T-helper 17 cell (primary cell): ENCODE data around the gene MAP3K5. TPM values are rescaled to one million over a fixed set of nuclear protein-coding genes. Genes with fewer than 3 reads are reported as not detected.

Experiments
- ATAC-seq: fragments of 150-1000 bp; cut with Tn5 transposase; 2 replicates; pipeline ENCODE4 v1.10.0; 2021; ENCODE audit warnings: mild to moderate bottlenecking, moderate library complexity
- DNase-seq, 3 donors: peaks; one replicate each; pipeline versions ENCODE4 v3.0.0 to v3.0.0-alpha.2; 2020 to 2021
- H3K9me3 ChIP-seq: one replicate; pipeline ENCODE4 v1.7.0; 2013; ENCODE audit warnings: low read length, mild to moderate bottlenecking; ENCODE audit not compliant: control insufficient read depth, poor library complexity, severe bottlenecking
- H3K27ac Mint-ChIP-seq: one replicate; pipeline ENCODE4 v1.8.0; 2022; ENCODE audit warnings: mild to moderate bottlenecking, moderate library complexity, mixed read lengths
- H3K27me3 Mint-ChIP-seq: one replicate; pipeline ENCODE4 v1.8.0; 2022; ENCODE audit warnings: mixed read lengths
- H3K36me3 Mint-ChIP-seq: one replicate; pipeline ENCODE4 v1.8.0; 2022; ENCODE audit warnings: low read depth, mixed read lengths
- H3K4me1 Mint-ChIP-seq: one replicate; pipeline ENCODE4 v1.8.0; 2022; ENCODE audit warnings: mild to moderate bottlenecking, mixed read lengths
- H3K4me3 Mint-ChIP-seq: one replicate; pipeline ENCODE4 v1.8.0; 2022; ENCODE audit warnings: mild to moderate bottlenecking, moderate library complexity, mixed read lengths
- total RNA-seq, 4 donors: library from RNA in 2 of 4; stranded (reverse) in 2 of 4; gene quantifications; one replicate each; pipeline ENCODE4 v1.2.3 and lab custom pipeline; 2022 to 2026

The MAP3K5 gene
- total RNA-seq, 2 donors from 2014 or later = 35.6 to 40.3 TPM

DNA sequence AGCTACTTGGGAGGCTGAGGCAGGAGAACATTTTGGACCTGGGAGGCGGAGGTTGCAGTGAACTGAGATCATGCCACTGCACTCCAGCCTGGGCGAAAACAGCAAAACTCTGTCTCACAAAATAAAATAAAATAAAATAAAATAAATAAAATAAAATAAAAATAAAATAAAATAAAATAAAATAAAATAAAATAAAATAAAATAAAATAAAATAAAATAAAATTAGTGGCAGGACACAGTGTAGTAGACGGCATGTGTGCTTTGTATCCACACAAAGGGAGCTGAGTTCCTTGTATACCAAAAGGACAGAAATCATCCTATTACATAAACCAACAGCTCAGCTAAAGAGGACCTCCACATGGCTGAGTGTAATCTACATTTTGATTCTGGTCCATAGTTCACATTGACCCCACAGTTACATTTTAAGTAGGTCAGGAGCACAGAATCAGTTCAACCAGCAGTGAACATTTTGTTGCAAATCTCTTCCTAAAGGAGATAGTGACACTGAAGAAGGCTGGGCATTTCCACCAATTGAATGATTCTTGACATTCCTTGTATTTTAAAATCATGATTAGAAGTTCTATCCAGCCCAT, 150.3 kb downstream of the MAP3K5 start:
- Mint-ChIP-seq H3K4me1 (peaks cover 5% of the 10 kb centered on the region), H3K27ac (no peak overlapping the region), H3K27me3 (no peaks in the 10 kb centered on the region), H3K4me3 (no peak overlapping the region), H3K36me3 (peaks cover 7% of the 10 kb centered on the region)
- no peak for ATAC-seq
- no peaks in the 10 kb centered on the region for H3K9me3 ChIP-seq
- DNase-seq = no peak

DNA sequence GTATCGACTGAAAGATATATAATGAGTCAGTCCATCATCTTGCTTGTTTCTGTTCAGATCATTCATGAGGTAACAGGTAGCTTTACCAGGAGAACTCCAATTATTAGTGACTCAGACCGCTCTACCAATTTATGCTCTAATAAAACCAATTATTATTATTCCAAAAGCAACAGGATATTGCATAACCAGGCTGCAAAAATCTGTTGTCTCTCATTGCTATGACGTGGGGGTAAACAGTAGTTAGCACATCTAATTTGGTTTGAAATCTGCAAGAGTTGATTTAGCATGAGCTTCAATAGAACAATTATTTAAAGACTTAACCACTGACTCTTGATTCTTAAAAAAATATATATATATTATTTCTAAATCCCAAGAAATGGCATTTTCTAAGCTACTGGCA, 151.1 kb downstream of the MAP3K5 start:
- DNase-seq (no peak), ATAC-seq (no peak)
- Mint-ChIP-seq H3K27me3 (no peaks in the 10 kb centered on the region), H3K4me1 (peaks cover 5% of the 10 kb centered on the region), H3K36me3 (peaks cover 7% of the 10 kb centered on the region), H3K4me3 (no peak overlapping the region), H3K27ac (no peak overlapping the region)
- no peaks in the 10 kb centered on the region for H3K9me3 ChIP-seq

DNA sequence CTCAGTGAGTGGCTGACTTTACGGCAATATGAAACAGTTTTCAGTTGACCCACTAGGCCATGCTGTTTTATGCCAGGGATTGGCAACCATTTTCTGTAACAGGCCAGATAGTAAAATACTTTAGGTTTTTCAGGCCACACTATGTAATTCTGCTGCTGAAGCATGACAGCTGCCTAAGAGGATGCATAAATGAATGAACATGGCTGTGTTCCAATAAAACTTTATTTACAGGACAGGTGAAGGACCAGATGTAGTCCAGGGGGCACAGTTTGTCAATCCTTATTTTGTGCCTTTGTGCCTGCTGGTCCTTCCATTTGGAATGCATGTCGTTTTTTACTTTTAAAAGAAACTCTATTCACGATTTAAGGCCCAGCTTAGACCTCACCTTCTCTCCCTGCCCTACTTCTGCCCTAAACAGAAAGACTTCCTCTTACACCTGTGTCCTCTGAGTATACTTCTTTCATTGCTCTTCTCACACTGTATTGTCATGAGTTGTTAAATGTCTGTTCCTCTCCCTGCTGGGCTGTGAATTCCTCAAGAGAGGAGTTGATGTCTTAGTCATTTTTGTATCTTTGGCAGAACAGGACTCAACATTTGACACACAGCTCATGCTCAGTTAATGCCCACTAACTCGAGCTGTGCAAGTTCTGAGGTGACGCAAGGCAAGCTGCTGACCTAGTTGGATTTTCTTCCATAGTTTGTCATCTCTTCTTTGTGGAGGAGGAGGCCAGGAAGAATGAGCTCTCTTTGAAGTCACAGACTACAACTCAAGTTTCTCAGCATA, 152.0 kb downstream of the MAP3K5 start:
- Mint-ChIP-seq H3K4me3 (no peak overlapping the region), H3K27ac (no peak overlapping the region), H3K4me1 (peaks cover 3% of the 10 kb centered on the region), H3K27me3 (no peaks in the 10 kb centered on the region), H3K36me3 (peaks cover 7% of the 10 kb centered on the region)
- DNase-seq (no peak), ATAC-seq (no peak)
- H3K9me3 ChIP-seq = no peaks in the 10 kb centered on the region

DNA sequence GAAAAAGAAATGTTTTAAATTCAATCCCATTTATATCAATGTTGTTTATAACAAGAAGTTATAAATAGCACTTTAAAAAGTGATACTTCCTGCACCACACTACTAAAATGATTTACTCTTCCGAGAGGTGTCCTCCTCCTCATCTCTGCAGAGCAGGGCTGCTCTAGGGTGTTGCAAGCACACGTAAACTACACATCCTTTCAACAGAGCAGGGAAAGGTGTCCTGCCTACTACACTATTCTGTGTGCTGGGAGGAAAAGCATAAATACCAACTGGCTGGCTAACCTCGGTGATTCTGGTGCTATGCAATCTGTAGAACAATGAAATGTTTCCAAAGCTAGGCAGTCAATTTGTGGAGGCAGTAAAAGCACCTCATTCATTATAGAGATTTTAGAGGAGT, 152.6 kb downstream of the MAP3K5 start:
- H3K4me1 Mint-ChIP-seq = peaks cover 2% of the 10 kb centered on the region
- ATAC-seq (no peak), DNase-seq (no peak)
- H3K27ac Mint-ChIP-seq = no peak overlapping the region
- no peaks in the 10 kb centered on the region for H3K9me3 ChIP-seq
- H3K36me3 Mint-ChIP-seq = peaks cover 7% of the 10 kb centered on the region
- no peak overlapping the region for H3K4me3 Mint-ChIP-seq
- H3K27me3 Mint-ChIP-seq = no peaks in the 10 kb centered on the region

DNA sequence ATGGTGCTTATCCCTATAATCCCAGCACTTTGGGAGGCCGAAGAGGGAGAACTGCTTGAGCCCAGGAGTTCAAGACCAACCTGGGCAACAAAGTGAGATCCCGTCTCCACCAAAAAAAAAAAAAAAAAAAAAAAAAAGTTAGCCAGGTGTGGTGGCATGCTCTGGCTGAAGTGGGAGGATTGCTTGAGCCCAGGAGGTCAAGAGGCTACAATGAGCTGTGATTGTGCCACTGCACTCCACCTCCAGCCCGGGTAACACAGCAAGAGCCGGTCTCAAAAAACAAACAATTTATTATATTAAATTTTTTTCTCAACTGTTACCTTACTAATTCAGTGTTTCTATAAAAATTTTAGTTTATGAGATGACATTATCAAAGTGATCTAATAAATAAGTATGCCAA, 156.7 kb downstream of the MAP3K5 start:
- DNase-seq (no peak), ATAC-seq (no peak)
- H3K27me3 Mint-ChIP-seq = no peaks in the 10 kb centered on the region
- peaks cover 13% of the 10 kb centered on the region for H3K36me3 Mint-ChIP-seq
- H3K27ac Mint-ChIP-seq = peak overlapping the region; percentile 16
- no peak overlapping the region for H3K4me3 Mint-ChIP-seq
- peaks cover 5% of the 10 kb centered on the region for H3K4me1 Mint-ChIP-seq
- no peaks in the 10 kb centered on the region for H3K9me3 ChIP-seq

DNA sequence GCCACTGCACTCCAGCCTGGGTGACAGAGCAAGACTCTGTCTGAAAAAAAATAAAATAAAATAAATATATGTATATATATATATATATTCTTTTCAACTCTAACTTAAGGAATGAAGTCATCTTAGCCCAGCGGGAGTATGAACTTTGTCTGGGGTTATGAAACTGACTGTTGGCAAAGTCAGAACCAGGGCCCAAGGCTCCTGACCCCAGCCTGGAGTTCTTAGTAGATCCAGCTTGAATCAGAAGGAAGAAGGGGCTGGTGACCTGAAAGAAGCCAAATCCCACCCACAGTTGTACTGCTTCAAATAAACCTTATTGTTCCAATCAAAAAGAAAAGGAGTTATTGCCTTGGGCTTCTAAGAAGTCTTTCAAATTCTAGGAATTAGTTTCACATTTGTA, 158.9 kb downstream of the MAP3K5 start:
- no peaks in the 10 kb centered on the region for H3K9me3 ChIP-seq
- Mint-ChIP-seq H3K27me3 (no peaks in the 10 kb centered on the region), H3K4me3 (no peak overlapping the region), H3K27ac (no peak overlapping the region), H3K4me1 (peaks cover 11% of the 10 kb centered on the region), H3K36me3 (peaks cover 14% of the 10 kb centered on the region)
- ATAC-seq (no peak), DNase-seq (no peak)

DNA sequence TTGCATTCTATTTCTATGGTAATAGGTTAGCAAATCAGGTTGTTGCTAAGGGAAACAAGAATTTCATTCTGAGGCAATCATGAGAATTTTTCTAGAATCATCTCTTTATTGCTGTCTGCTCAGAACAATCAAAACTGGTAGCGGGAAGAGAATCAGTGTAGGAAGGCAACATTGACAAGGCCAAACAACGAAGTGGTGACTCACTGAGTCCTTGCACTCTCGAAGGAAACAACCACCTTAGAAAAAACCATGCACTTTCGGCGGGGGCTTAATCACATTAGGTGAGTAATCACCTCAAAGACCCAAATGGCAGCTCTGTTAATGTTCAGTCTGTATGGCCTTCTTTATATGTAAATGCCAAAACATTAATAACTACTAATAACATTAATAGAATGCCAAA, 163.3 kb downstream of the MAP3K5 start:
- no peak for DNase-seq
- ATAC-seq = no peak
- H3K27me3 Mint-ChIP-seq = no peaks in the 10 kb centered on the region
- no peak overlapping the region for H3K27ac Mint-ChIP-seq
- peaks cover 11% of the 10 kb centered on the region for H3K36me3 Mint-ChIP-seq
- H3K4me1 Mint-ChIP-seq = peaks cover 10% of the 10 kb centered on the region
- H3K9me3 ChIP-seq = no peaks in the 10 kb centered on the region
- H3K4me3 Mint-ChIP-seq = no peak overlapping the region

DNA sequence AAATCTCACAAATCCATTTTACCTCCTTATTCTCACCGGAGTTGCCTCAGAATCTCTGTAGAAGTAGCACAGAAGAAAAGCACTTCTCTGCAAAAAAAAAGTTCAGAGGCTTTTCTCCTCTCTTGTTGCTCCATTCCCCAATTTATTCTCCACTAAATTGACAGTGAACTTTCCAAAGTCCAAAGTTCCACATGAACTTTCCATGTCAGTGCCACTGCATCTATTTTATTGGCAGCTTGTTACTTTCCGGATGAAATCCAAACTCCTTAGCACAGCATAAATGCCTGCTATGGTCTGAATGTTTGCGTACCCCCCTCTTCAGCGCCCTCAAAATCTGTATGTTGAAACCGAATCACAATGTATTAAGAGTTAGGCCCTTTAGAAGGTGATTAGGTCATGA, 165.1 kb downstream of the MAP3K5 start:
- peaks cover 11% of the 10 kb centered on the region for H3K36me3 Mint-ChIP-seq

DNA sequence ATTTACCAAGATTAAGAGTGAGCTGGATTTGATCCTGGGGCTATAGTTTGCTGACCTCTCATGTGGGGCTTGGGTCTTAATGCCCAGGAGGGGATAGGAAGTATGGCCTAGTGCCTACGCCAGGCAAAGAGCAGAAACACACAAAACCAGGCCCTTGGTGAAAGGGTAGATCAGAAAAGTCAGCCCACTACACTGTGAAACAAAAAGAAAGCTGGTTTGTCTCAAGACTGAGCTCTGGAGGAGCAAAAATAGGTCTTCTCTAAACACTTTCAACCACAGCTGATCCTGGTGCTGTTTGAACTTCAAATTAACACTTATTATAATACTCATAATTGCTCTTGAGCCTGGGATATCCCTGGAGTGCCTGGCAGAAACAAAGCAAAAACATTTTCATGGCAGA, 167.0 kb downstream of the MAP3K5 start:
- ATAC-seq = no peak
- DNase-seq = no peak
- Mint-ChIP-seq H3K4me1 (peaks cover 16% of the 10 kb centered on the region), H3K27ac (no peak overlapping the region), H3K27me3 (no peaks in the 10 kb centered on the region), H3K4me3 (no peak overlapping the region), H3K36me3 (peaks cover 11% of the 10 kb centered on the region)
- H3K9me3 ChIP-seq = no peaks in the 10 kb centered on the region

More for the DNA sequence above, 165.1 kb downstream of the MAP3K5 start:
- Mint-ChIP-seq H3K27me3 (no peaks in the 10 kb centered on the region), H3K27ac (peak overlapping the region; percentile 53), H3K4me1 (peaks cover 12% of the 10 kb centered on the region), H3K4me3 (no peak overlapping the region)
- no peak for ATAC-seq
- H3K9me3 ChIP-seq = no peaks in the 10 kb centered on the region
- DNase-seq = no peak

DNA sequence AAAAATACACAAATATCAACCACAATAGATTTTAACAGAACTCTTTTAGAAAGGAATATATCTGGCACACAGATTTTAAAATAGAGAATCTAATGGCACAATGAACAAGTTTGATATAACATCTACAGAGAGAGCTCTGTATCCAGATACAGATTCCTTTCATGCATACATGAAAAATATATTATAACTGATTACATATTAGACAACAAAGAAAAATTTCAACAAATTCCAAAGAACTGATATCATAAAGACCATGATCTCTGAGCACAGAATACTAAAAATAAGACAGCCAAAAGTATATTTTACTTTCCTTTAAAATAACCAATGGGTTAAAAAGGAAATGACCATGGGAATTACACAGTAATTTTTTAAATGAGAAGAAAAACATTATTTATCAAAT, 167.9 kb downstream of the MAP3K5 start:
- peaks cover 12% of the 10 kb centered on the region for H3K36me3 Mint-ChIP-seq
- H3K27ac Mint-ChIP-seq = no peak overlapping the region
- H3K9me3 ChIP-seq = no peaks in the 10 kb centered on the region
- H3K4me1 Mint-ChIP-seq = peaks cover 18% of the 10 kb centered on the region
- ATAC-seq = no peak
- DNase-seq = no peak
- no peak overlapping the region for H3K4me3 Mint-ChIP-seq
- H3K27me3 Mint-ChIP-seq = no peaks in the 10 kb centered on the region

DNA sequence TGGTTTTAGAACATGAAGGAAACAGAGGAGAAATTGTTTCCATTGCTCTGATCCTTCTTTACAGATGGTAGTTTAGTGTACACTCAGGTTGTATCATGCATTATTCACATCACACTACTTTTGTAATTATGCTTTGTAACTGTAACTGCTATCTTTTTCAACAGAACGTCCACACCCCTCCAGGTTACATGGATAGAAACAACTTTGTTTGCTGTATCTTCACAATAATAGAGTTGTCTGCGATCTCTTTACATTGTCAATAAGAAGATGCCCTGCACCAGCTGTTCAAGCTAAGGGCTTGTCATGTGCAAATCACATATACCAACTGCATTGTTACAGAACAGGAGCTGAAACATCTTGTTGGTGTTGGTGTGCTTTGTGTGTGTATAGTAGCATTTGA, 174.2 kb downstream of the MAP3K5 start:
- ATAC-seq (no peak), DNase-seq (no peak)
- Mint-ChIP-seq H3K4me1 (peaks cover 14% of the 10 kb centered on the region), H3K27ac (no peak overlapping the region), H3K4me3 (no peak overlapping the region), H3K36me3 (peaks cover 12% of the 10 kb centered on the region), H3K27me3 (no peaks in the 10 kb centered on the region)
- H3K9me3 ChIP-seq = no peaks in the 10 kb centered on the region

DNA sequence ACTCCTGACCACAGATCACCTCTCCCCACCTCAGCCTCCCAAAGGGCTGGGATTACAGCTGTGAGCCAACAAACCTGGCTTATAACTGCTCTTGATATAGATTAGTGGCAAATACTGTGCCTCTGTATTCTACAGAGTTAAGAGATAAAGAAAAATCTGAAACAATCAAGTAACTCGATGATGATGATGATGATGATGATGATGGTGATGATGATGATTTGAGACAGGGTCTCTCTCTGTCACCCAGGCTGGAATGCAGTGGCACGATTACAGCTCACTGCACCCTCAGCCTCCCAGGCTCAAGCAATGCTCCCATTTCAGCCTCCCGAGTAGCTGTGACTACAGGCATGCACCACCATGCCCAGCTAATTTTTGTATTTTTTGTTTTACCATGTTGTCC, 175.8 kb downstream of the MAP3K5 start:
- H3K9me3 ChIP-seq = no peaks in the 10 kb centered on the region
- no peak for ATAC-seq
- DNase-seq = no peak
- Mint-ChIP-seq H3K36me3 (peaks cover 10% of the 10 kb centered on the region), H3K4me3 (no peak overlapping the region), H3K4me1 (peaks cover 12% of the 10 kb centered on the region), H3K27ac (no peak overlapping the region), H3K27me3 (no peaks in the 10 kb centered on the region)

DNA sequence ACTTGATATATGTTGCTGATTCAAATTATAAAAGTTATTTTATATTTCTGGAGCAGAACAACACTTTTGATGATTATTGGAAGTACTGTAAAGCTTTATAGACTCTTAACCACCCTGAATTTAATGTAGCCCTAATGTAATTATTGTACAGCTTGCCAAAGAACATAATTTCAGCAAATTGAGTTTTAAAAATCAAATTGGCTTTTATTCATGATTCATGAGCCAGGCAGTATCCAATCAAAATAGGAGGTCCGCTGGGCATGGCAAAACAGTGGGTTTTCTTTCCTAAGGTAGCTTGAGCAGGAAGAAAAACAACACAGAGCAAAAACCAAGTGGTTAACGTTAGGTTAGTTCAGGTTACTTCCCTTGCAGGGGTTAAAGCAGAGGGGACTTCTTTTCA, 177.3 kb downstream of the MAP3K5 start:
- ATAC-seq = no peak
- no peaks in the 10 kb centered on the region for H3K27me3 Mint-ChIP-seq
- no peak for DNase-seq
- peak overlapping the region; percentile 3 for H3K27ac Mint-ChIP-seq
- H3K36me3 Mint-ChIP-seq = peaks cover 5% of the 10 kb centered on the region
- H3K4me1 Mint-ChIP-seq = peaks cover 10% of the 10 kb centered on the region
- no peaks in the 10 kb centered on the region for H3K9me3 ChIP-seq
- no peak overlapping the region for H3K4me3 Mint-ChIP-seq

DNA sequence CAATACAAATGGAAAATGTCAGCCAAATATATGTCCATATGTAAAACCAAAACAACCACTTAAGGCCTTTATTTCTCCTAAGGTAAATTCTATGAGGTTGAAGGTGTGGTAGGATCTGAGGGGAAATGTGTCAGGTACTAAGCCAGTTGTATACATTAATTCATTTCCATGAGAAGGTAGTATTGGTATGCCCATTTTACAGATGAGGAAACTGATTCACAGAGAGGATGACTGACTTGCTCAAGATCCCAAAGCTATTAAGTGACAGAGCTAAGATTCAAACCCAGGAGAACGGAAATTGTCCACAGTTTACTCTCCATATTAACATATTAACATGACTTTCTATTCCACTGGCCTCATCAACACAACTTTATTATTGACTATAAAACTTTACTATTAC, 177.9 kb downstream of the MAP3K5 start:
- no peaks in the 10 kb centered on the region for H3K27me3 Mint-ChIP-seq
- H3K4me3 Mint-ChIP-seq = no peak overlapping the region
- H3K36me3 Mint-ChIP-seq = peaks cover under 1% of the 10 kb centered on the region
- DNase-seq (no peak), ATAC-seq (no peak)
- H3K27ac Mint-ChIP-seq = peak overlapping the region; percentile 3
- no peaks in the 10 kb centered on the region for H3K9me3 ChIP-seq
- peaks cover 7% of the 10 kb centered on the region for H3K4me1 Mint-ChIP-seq
